Naive B cell (primary cell): Measurements from ENCODE around the gene MGARP. TPM values are rescaled to one million over a fixed set of nuclear protein-coding genes. Genes with fewer than 3 reads are reported as not detected.
"Not testable (repeated sequence)": the region's sequence is repeated elsewhere in the genome, so short reads cannot be mapped to it uniquely, and the experiment has no call there.

Experiments used
- ATAC-seq, 2 donors: fragments of 150-1000 bp; cut with Tn5 transposase; 2 replicates each; pipeline ENCODE4 v1.10.0; 2021; ENCODE audit warnings: low read depth in 2 of 2, mild to moderate bottlenecking in 2 of 2, moderate library complexity in 2 of 2
- DNase-seq: peaks from one replicate; pipeline ENCODE4 v3.0.0; 2022
- H3K27ac Mint-ChIP-seq, 6 donors: one replicate each; pipeline ENCODE4 v1.8.0; 2020 to 2022; ENCODE audit warnings: mild to moderate bottlenecking in 6 of 6, mixed read lengths in 6 of 6, moderate library complexity in 5 of 6, inconsistent platforms in 2 of 6
- H3K27me3 Mint-ChIP-seq, 3 donors: one replicate each; pipeline ENCODE4 v1.8.0; 2021 to 2022; ENCODE audit warnings: mixed read lengths in 3 of 3, mild to moderate bottlenecking in 1 of 3
- H3K36me3 Mint-ChIP-seq, 2 donors: one replicate each; pipeline ENCODE4 v1.8.0; 2020 to 2022; ENCODE audit warnings: mixed read lengths in 2 of 2, inconsistent platforms in 1 of 2, mild to moderate bottlenecking in 1 of 2
- H3K4me1 Mint-ChIP-seq, 3 donors: one replicate each; pipeline ENCODE4 v1.8.0; 2020 to 2022; ENCODE audit warnings: mixed read lengths in 3 of 3, inconsistent platforms in 1 of 3, mild to moderate bottlenecking in 1 of 3, moderate library complexity in 1 of 3
- H3K4me3 Mint-ChIP-seq, 8 donors: one replicate each; pipeline ENCODE4 v1.8.0; 2020 to 2022; ENCODE audit warnings: mild to moderate bottlenecking in 8 of 8, mixed read lengths in 8 of 8, moderate library complexity in 8 of 8, inconsistent platforms in 2 of 8
- H3K9me3 Mint-ChIP-seq, 7 donors: one replicate each; pipeline ENCODE4 v1.8.0; 2020 to 2022; ENCODE audit warnings: mixed read lengths in 7 of 7, mild to moderate bottlenecking in 5 of 7, inconsistent platforms in 2 of 7, moderate library complexity in 1 of 7
- polyA plus RNA-seq, 6 donors: library from polyadenylated mRNA; unstranded; fragments of 300-500 nt; fragmentation: Illumina TruSeq; gene quantifications; one replicate each; pipeline ENCODE4 v1.2.3, GENCODE V29; 2021; ENCODE audit warnings: low read depth in 6 of 6

The MGARP gene
- 1 to 10 TPM in 1 of 6 donors, under 1 TPM in 5; 0.24 to 1.0 (median 0.55) TPM for polyA plus RNA-seq

DNA sequence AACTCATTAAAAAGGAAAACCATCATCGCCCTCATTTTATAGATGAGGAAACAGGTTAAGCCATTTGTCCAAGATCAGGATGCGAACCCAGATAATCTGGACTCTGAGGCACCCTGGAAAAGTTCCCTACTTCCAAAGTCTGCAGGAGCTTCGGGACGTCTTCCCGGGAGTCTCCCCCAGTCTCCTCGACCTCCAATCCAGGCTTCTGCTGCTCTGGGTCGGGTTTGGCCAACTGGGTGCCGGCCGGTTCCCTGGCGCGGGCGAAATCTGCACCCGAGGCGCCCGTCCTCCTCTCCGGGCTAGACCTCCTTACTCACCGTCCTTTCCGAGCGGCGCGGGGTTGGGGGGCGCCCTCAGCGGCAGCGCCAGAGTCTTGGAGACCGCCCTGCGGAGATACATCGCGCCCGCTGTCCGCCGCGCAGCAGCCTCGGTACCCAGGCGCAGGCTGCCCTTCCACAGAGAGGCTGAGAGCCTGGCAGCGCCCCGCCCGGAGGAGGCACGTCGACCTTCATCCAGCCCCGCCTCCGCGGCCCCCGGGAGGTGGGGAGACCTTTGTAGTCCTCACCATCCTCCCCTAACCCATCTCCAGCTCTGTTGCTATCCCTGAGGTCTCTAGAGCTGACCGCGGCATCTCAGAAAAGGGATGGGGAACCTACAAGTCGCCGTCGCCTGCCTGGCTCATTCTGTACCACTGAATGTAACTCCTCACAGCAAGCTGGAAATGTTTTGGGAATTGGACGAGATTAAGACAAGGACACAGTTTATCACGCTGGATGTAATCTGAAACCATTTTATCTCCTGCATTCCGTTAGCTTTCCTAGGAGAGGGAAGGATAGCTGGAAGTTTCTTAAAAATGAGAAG is at the start of gene MGARP:
TSS of gene MGARP (minus strand) at position 466 of the 861 bp plus-strand sequence. CDS start at position 399, 67 bp downstream.
- peaks cover 32 to 46% (median 40%) of the 10 kb centered on the region in 3 donors for H3K27me3 Mint-ChIP-seq
- peaks cover 13 to 19% (median 16%) of the 10 kb centered on the region in 3 donors for H3K4me1 Mint-ChIP-seq
- H3K36me3 Mint-ChIP-seq, result peaks cover 9 to 14% of the 10 kb centered on the region in 2 donors
- peaks cover 0 to 11% (median 7%) of the 10 kb centered on the region in 7 donors for H3K9me3 Mint-ChIP-seq
- peak; percentile 76 to 78 for ATAC-seq
- no peak for DNase-seq
- peak within 1 kb of the TSS in 3 of 6 donors; percentile 18 to 40 (median 21) for H3K27ac Mint-ChIP-seq
- peak within 1 kb of the TSS; percentile 81 to 90 (median 87) for H3K4me3 Mint-ChIP-seq

DNA sequence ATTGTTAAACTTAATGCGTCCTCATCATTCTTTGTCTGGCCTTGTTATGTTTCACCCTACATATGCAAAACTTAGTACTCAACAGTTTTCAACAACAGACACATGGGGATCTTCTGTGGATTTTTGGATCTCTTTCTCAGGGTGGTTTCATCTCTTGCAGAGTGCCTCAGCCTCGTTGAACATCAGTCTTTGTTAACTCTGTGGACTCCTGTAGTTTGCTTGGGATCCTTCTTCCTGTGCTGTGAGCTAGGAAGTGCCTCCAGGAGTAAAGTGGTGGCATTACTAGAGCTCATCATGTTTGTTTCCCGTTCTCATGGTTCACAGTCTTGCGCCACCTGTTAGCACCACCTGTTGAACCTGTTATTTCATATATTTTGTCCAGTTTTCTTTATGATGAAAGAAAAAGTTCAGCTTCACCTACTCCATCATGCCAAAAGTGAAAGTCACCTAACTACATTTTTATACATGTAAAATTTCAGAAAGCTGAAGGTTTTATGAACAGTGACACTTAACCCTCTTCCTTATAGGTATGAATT is 49.7 kb upstream of the MGARP start:
- Mint-ChIP-seq H3K36me3 (peaks cover 13 to 17% of the 10 kb centered on the region in 2 donors), H3K4me3 (no peak overlapping the region), H3K9me3 (peaks cover 0 to 10% (median 0%) of the 10 kb centered on the region in 7 donors), H3K4me1 (peaks cover 24 to 47% (median 32%) of the 10 kb centered on the region in 3 donors), H3K27ac (peak overlapping the region in 2 of 6 donors; percentile 61 to 83), H3K27me3 (no peaks in the 10 kb centered on the region)
- DNase-seq, result no peak
- no peak for ATAC-seq

DNA sequence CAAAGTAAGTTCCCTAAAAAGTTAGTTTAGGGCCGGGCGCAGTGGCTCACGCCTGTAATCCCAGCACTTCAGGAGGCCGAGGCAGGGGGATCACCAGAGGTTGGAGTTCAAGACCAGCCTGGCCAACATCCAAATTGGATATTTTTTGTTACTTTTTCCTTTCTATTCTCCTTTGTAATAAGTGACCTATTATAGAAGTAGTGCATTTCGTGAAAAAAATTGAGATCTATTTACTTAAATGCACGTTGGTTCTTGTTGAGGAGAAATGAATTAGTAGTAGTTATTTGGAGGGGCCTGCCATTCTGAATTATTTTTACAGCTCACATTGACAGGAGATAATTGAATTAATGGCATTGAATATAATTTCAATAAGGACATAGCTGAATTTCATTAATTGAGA is 44.6 kb upstream of the MGARP start:
- no peak overlapping the region for H3K4me3 Mint-ChIP-seq
- no peaks in the 10 kb centered on the region for H3K27me3 Mint-ChIP-seq
- ATAC-seq (no peak), DNase-seq (no peak)
- peaks cover 33 to 66% (median 47%) of the 10 kb centered on the region in 3 donors for H3K4me1 Mint-ChIP-seq
- peaks cover 8 to 9% of the 10 kb centered on the region in 2 donors for H3K36me3 Mint-ChIP-seq
- peaks cover 0 to 7% (median 0%) of the 10 kb centered on the region in 7 donors for H3K9me3 Mint-ChIP-seq
- peak overlapping the region in 1 of 6 donors; percentile 40 for H3K27ac Mint-ChIP-seq

DNA sequence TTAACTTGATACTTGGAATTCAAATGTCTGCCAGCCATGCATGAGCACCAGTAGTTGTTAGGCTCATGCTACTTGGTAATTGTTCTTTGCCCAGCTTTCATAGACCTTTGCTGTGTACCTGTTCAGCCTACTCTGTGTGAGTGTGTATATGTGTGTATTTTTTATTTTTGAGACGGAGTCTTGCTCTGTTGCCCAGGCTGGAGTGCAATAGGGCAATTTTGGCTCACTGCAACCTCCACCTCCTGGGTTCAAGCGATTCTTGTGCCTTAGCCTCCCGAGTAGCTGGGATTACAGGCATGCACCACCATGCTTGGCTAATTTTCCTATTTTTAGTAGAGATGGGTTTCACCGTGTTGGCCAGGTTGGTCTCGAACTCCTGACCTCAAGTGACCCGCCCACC is 42.5 kb upstream of the MGARP start:
- not testable (repeated sequence) for H3K36me3 Mint-ChIP-seq, H3K9me3 Mint-ChIP-seq, ATAC-seq, H3K27me3 Mint-ChIP-seq, DNase-seq
- Mint-ChIP-seq H3K27ac (peak overlapping the region in 2 of 6 donors; percentile 24 to 70), H3K4me1 (peaks cover 31 to 71% (median 47%) of the 10 kb centered on the region in 3 donors), H3K4me3 (peak overlapping the region in 1 of 8 donors; percentile 16)

DNA sequence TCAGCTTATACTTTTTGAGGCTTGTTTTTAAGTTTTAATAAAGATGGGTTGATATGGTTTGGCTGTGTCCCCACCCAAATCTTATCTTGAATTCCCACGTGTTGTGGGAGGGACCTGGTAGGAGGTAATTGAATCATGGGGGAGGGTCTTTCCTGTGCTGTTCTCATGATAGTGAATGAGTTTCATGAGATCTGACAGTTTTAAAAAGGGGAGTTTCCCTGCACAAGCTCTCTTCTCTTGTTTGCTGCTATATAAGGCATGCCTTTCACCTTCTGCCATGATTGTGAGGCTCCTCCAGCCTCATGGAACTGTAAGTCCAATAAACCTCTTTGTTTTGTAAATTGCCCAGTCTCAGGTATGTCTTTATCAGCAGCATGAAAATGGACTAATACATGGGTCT is 42.0 kb upstream of the MGARP start:
- peak overlapping the region in 2 of 6 donors; percentile 24 to 70 for H3K27ac Mint-ChIP-seq
- not testable (repeated sequence) for ATAC-seq, H3K27me3 Mint-ChIP-seq

DNA sequence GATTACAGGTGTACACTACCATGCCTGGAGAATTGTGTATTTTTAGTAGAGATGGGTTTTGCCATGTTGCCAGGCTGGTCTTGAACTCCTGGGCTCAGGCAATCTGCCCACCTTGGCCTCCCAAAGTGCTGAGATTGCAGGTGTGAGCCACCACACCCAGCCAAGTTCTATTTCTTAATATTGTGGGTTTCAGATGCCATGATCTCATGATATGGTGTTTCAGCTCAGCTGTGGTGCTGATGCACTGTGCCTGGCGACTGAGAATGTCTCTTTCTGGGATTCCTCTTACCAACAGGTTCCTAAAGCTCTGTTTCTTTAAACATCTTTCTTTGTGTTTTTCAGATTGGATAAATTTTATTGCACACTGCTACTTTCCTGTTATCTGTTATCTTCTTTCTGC is 39.5 kb upstream of the MGARP start:
- peak overlapping the region in 4 of 6 donors; percentile 5 to 70 (median 30) for H3K27ac Mint-ChIP-seq

More for the DNA sequence above, 42.0 kb upstream of the MGARP start:
- peaks cover 34 to 71% (median 52%) of the 10 kb centered on the region in 3 donors for H3K4me1 Mint-ChIP-seq
- H3K36me3 Mint-ChIP-seq, DNase-seq, H3K4me3 Mint-ChIP-seq, H3K9me3 Mint-ChIP-seq: not testable (repeated sequence)

DNA sequence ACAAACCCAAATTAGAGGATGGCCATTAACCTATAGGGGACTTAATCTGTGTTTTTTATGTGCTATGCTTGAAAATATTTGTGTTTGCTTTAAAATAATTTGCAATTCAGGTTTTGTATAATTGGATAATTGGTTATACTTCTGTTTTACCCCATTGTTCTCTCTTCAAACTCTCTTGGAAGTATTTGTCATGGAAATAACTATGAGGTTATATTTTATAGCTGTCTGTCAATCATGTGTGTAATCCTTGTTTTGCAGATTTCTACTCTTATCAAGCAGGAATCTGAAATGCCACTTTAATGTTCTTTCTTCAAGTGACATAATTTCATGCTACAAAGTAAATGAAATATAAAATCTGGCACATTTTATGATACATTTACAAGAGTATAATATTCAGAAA is 37.6 kb upstream of the MGARP start:
- ATAC-seq (no peak), DNase-seq (no peak)
- Mint-ChIP-seq H3K4me3 (no peak overlapping the region), H3K27me3 (no peaks in the 10 kb centered on the region), H3K36me3 (no peaks in the 10 kb centered on the region), H3K27ac (peak overlapping the region in 4 of 6 donors; percentile 25 to 82 (median 67)), H3K9me3 (peaks cover 0 to 10% (median 0%) of the 10 kb centered on the region in 7 donors), H3K4me1 (peaks cover 58 to 85% (median 74%) of the 10 kb centered on the region in 3 donors)

More for the DNA sequence above, 39.5 kb upstream of the MGARP start:
- Mint-ChIP-seq H3K27me3 (no peaks in the 10 kb centered on the region), H3K4me1 (peaks cover 53 to 85% (median 72%) of the 10 kb centered on the region in 3 donors), H3K4me3 (peak overlapping the region in 1 of 8 donors; percentile 48), H3K36me3 (no peaks in the 10 kb centered on the region), H3K9me3 (peaks cover 0 to 10% (median 0%) of the 10 kb centered on the region in 7 donors)
- DNase-seq (no peak), ATAC-seq (no peak)

DNA sequence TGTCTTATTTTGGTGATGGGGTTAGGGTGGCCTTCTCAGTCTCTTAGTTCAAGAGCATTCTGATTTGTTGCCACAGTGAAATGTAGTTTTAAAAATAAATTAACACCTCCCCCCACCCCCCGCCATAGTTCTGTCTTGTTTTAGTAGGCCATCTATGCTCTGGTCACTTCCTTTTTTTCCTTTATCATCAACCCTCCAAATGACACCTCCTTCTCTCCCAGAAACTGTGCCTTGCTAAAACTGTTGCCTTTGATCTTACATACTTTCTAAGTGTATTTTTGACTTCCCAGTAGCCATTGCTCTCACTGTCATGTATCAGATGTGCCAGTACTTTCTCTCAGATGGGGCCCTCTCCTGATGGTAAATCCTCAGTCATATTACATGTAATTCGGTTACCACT is 36.7 kb upstream of the MGARP start:
- DNase-seq, result no peak
- Mint-ChIP-seq H3K9me3 (peaks cover 0 to 5% (median 0%) of the 10 kb centered on the region in 7 donors), H3K4me3 (peak overlapping the region; percentile 2 to 75 (median 65)), H3K4me1 (peaks cover 58 to 85% (median 74%) of the 10 kb centered on the region in 3 donors), H3K36me3 (no peaks in the 10 kb centered on the region), H3K27me3 (no peaks in the 10 kb centered on the region), H3K27ac (peak overlapping the region; percentile 11 to 94 (median 86))
- no peak for ATAC-seq

DNA sequence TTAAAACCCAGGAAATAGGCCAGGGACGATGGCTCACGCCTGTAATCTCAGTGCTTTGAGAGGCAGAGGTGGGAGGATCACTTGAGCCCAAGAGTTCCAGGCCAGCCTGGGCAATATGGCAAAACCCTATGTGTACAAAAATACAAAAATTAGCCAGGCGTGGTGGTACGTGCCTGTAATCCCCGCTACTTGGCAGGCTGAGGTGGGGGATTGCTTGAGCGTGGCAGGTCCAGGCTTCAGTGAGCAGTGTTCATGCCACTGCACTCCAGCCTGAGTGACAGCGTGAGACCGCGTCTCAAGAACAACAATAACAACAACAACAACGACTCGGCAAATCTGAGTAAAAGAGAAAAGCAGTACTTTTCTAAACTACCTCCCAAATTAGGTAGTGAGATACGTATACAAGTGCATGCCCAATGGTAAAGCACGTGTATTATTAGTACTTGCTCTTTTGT is 35.2 kb upstream of the MGARP start:
- peak overlapping the region; percentile 74 to 97 (median 94) for H3K27ac Mint-ChIP-seq
- no peaks in the 10 kb centered on the region for H3K36me3 Mint-ChIP-seq
- no peaks in the 10 kb centered on the region for H3K27me3 Mint-ChIP-seq
- peaks cover 0 to 5% (median 0%) of the 10 kb centered on the region in 7 donors for H3K9me3 Mint-ChIP-seq
- no peak for DNase-seq
- ATAC-seq, result peak; percentile 82 to 89
- H3K4me3 Mint-ChIP-seq, result peak overlapping the region; percentile 42 to 85 (median 78)
- peaks cover 64 to 85% (median 80%) of the 10 kb centered on the region in 3 donors for H3K4me1 Mint-ChIP-seq

DNA sequence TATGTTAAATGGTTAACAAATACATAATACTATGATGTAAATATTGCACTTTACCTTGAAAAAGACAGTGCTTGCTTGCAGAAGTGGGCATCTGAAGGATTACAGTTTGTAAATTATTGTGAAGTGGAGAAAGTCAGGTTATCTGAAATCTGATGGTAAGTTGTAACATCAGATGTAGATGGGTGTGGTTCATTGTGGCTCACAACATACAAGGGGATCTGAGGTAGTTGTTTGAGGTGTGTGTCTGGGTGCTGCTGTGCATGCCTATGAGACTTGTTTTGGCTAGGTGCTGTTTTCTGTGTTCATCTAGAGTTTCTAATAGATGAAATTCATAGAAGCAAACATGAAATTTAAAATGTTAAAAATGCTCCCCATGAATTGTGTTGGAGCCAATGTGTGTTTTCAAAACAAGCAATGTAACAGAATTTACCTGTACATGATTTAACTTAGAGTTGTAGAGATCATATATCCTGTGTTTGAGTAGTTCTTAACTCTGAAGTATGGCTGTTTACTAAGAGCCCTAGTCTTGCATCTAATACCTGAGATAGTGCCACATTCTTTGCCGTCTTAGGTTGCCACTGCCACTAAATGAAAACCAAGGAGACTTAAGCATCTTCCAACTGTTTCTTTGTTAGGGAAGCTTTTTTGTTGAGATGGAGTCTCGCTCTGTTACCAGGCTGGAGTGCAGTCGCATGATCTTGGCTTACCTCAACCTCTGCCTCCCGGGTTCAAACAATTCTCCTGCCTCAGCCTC is 34.2 kb upstream of the MGARP start:
- H3K9me3 Mint-ChIP-seq, result peaks cover 0 to 5% (median 0%) of the 10 kb centered on the region in 7 donors
- peaks cover 60 to 85% (median 73%) of the 10 kb centered on the region in 3 donors for H3K4me1 Mint-ChIP-seq
- no peaks in the 10 kb centered on the region for H3K27me3 Mint-ChIP-seq
- H3K4me3 Mint-ChIP-seq, result peak overlapping the region; percentile 5 to 85 (median 75)
- DNase-seq (no peak), ATAC-seq (no peak)
- H3K27ac Mint-ChIP-seq, result peak overlapping the region; percentile 74 to 97 (median 96)
- no peaks in the 10 kb centered on the region for H3K36me3 Mint-ChIP-seq

DNA sequence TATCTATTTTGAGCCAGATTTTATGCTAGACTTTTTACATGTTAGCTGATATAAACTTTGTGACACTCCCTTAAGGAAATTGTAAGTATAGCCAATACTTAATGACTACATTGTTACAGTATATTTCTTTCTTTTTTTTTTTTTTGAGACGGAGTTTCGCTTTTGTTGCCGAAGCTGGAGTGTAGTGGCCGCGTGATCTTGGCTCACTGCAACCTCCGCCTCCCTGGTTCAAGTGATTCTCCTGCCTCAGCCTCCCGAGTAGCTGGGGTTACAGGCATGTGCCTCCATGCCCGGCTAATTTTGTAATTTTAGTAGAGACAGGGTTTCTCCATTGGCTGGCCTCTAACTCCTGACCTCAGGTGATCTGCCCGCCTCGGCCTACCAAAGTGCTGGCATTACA is 33.4 kb upstream of the MGARP start:
- H3K9me3 Mint-ChIP-seq, H3K27me3 Mint-ChIP-seq, ATAC-seq, H3K36me3 Mint-ChIP-seq, DNase-seq: not testable (repeated sequence)
- H3K4me3 Mint-ChIP-seq, result peak overlapping the region; percentile 66 to 85 (median 77)
- H3K27ac Mint-ChIP-seq, result peak overlapping the region in 5 of 6 donors; percentile 69 to 95 (median 88)
- H3K4me1 Mint-ChIP-seq, result peaks cover 60 to 84% (median 77%) of the 10 kb centered on the region in 3 donors

DNA sequence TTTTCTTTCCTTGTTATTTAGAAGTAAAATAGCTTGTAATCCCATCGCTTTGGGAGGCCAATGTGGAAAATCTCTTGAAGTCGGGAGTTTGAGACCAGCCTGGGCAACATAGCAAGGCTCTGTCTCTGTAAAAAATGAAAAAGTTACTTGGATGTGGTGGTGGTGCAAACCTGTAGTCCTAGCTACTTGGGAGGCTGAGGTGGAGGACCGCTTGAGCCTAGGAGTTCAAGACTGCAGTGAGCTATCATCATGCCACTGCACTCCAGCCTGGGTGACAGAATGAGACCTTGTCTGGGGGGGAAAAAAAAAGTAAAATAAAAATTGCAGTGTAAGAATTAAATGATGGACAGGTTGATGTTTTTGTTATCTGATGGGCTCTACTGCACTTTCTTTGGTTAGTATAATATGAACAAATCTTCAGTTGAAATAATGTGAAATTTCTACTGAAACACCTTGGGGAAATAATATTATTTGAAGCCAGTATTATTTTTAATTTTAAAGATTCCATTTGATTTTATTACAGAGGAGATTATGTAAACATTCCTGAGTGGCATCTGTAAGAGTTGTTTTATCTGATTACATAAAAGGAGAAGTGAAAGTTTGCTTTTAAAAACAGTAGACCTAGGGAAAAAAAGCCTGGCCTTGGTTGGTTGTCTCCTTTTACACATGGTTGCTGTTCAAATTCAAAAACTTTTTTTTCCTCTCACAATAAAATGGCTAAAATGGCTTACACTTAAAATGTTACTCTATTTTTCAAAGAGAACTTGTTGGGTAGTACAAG is 32.7 kb upstream of the MGARP start:
- Mint-ChIP-seq H3K27me3 (no peaks in the 10 kb centered on the region), H3K36me3 (no peaks in the 10 kb centered on the region), H3K4me3 (peak overlapping the region; percentile 40 to 85 (median 75)), H3K27ac (peak overlapping the region; percentile 69 to 94 (median 90)), H3K4me1 (peaks cover 58 to 84% (median 78%) of the 10 kb centered on the region in 3 donors), H3K9me3 (peaks cover 0 to 5% (median 0%) of the 10 kb centered on the region in 7 donors)
- peak; percentile 62 to 71 for ATAC-seq
- peak; percentile 21 for DNase-seq
